Measurements from ENCODE around the gene SV2A.

DNA sequence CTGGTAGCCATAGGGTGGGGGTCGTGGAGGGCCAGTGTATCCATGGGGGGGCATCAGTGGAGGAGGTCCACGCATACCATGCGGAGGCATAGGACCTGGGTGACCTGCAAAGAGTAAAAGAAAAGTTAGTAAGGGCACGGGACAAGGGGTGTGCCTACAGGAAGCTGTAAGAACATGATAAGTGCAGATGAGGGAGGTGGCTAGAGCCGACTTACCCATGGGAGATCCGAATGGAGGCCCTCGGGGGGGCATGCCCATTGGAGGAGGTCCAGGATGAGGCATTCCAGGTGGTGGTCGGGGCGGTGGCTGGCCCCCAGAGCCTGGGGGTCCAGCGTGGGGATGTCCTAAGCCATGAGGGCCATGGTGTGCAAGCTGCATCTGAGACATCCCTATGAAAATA is 6.0 kb upstream of the SV2A start:
- no peak for TF ChIP-seq POLR2A (IDR thresholded peaks at IDR 0.05)
- TF ChIP-seq, protein P1, sequence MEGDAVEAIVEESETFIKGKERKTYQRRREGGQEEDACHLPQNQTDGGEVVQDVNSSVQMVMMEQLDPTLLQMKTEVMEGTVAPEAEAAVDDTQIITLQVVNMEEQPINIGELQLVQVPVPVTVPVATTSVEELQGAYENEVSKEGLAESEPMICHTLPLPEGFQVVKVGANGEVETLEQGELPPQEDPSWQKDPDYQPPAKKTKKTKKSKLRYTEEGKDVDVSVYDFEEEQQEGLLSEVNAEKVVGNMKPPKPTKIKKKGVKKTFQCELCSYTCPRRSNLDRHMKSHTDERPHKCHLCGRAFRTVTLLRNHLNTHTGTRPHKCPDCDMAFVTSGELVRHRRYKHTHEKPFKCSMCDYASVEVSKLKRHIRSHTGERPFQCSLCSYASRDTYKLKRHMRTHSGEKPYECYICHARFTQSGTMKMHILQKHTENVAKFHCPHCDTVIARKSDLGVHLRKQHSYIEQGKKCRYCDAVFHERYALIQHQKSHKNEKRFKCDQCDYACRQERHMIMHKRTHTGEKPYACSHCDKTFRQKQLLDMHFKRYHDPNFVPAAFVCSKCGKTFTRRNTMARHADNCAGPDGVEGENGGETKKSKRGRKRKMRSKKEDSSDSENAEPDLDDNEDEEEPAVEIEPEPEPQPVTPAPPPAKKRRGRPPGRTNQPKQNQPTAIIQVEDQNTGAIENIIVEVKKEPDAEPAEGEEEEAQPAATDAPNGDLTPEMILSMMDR (IDR thresholded peaks at IDR 0.05) = no peak

Data from testis (tissue), 2 donors.